K562 (cell line): ENCODE data around the gene SHC1.

Experiments used
- CHAMP1 ChIP-seq: fragments of 450-650 bp; IDR thresholded peaks from 2 replicates; pipeline ENCODE4 v1.6.1; 2016; ENCODE audit warnings: mild to moderate bottlenecking
- ELK3 ChIP-seq: fragments of 450-650 bp; formaldehyde crosslinking; IDR thresholded peaks from 2 replicates; pipeline ENCODE4 v1.4.0; 2020; ENCODE audit warnings: mild to moderate bottlenecking
- ESRRA ChIP-seq: fragments of 450-650 bp; IDR thresholded peaks from 2 replicates; pipeline ENCODE4 v1.6.1; 2014; ENCODE audit warnings: low read depth, mild to moderate bottlenecking, moderate library complexity, borderline replicate concordance
- MAFK ChIP-seq: IDR thresholded peaks from 2 replicates; pipeline ENCODE4 v1.6.1; 2011; ENCODE audit warnings: low read length, improper control_type of control experiment

- TF ChIP-seq CHAMP1 (no peak), ESRRA (no peak), MAFK (no peak), ELK3 (CRISPR knock-in tag) (no peak)
Measured at GRCh38 chr1:154975409-154976059, 5.0 kb upstream of the SHC1 start.
